MCF 10A (cell line): ENCODE results near the gene RUSF1. TPM values are rescaled to one million over a fixed set of nuclear protein-coding genes. Genes with fewer than 3 reads are reported as not detected.
A peak's percentile ranks its signal among the peaks of the same experiment; 100 is the strongest.

Source experiments
- BruUV-seq: library from RNA; stranded (reverse); fragments of 400-500 nt; replicated peaks from 2 replicates; lab custom pipeline; 2021; lab: Mats Ljungman, UMichigan
- CTCF ChIA-PET: fragments of 300-600 bp; sonication (Branson Sonifier 250); formaldehyde crosslinking; extraction: SDS; loops from one replicate; lab custom pipeline; 2021; ENCODE audit warnings: antibody characterized with exemption, inconsistent platforms; lab: Yijun Ruan, JAX
- POLR2A ChIA-PET: fragments of 300-600, 350-650 bp; sonication (Branson Sonifier 250); formaldehyde crosslinking; extraction: SDS; loops from one replicate; lab custom pipeline; 2020; ENCODE audit warnings: antibody characterized with exemption, inconsistent platforms; lab: Yijun Ruan, JAX
- DNase-seq: peaks from one replicate; pipeline ENCODE4 v3.0.0-alpha.2; 2018; ENCODE audit not compliant: unreplicated experiment
- H3K27ac Mint-ChIP-seq: one replicate; pipeline ENCODE4 v1.8.0; 2022; ENCODE audit warnings: mild to moderate bottlenecking, low read depth, mixed read lengths; ENCODE audit not compliant: unreplicated experiment
- H3K27me3 Mint-ChIP-seq: one replicate; pipeline ENCODE4 v1.8.0; 2022; ENCODE audit warnings: mixed read lengths; ENCODE audit not compliant: insufficient read depth, unreplicated experiment
- H3K36me3 Mint-ChIP-seq: one replicate; pipeline ENCODE4 v1.8.0; 2022; ENCODE audit warnings: mild to moderate bottlenecking, moderate library complexity, mixed read lengths; ENCODE audit not compliant: insufficient read depth, unreplicated experiment
- H3K4me1 Mint-ChIP-seq: one replicate; pipeline ENCODE4 v1.8.0; 2022; ENCODE audit warnings: mixed read lengths; ENCODE audit not compliant: insufficient read depth, unreplicated experiment
- H3K4me3 Mint-ChIP-seq: one replicate; pipeline ENCODE4 v1.8.0; 2022; ENCODE audit warnings: mild to moderate bottlenecking, moderate library complexity, mixed read lengths; ENCODE audit not compliant: unreplicated experiment
- H3K9me3 Mint-ChIP-seq: one replicate; pipeline ENCODE4 v1.8.0; 2022; ENCODE audit warnings: mixed read lengths; ENCODE audit not compliant: unreplicated experiment
- intact Hi-C: fragments of 100-400 bp; cut with micrococcal nuclease; formaldehyde crosslinking; loops from 2 replicates; pipeline ENCODE4 v1.14.1; 2022
- total RNA-seq: library from RNA; stranded (reverse); gene quantifications from 2 replicates; pipeline ENCODE4 v1.2.3, GENCODE V29; 2022
- TF ChIP-seq, protein P1 (sequence below): fragments of 200-600 bp; IDR thresholded peaks from one replicate; pipeline ENCODE4 v1.8.0; 2022; ENCODE audit warnings: antibody characterized with exemption, mild to moderate bottlenecking; ENCODE audit not compliant: unreplicated experiment

The RUSF1 gene
- total RNA-seq, 1 experiment from 2014 or later: 72.0 TPM

DNA sequence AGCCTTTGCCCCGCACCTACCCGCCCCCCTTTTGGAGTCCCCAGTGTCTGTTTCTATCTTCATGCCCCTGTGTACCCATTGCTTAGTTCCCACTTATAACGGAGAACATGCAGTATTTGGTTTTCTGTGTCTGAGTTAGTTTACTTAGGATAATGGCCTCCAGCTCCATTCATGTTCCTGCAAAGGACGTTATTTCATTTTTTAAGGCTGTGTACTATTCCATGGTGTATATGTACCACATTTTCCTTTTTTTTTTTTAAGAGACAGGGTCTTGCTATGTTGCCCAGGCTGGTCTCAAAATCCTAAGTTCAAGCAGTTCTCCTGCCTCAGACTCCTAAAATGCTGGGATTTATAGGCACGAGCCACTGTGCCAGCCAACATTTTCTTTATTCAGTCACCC is 40.3 kb downstream of the RUSF1 start:
- no peak for DNase-seq
- Mint-ChIP-seq H3K4me1 (peaks cover 16% of the 10 kb centered on the region), H3K4me3 (no peak overlapping the region), H3K27ac (no peak overlapping the region), H3K9me3 (no peaks in the 10 kb centered on the region), H3K36me3 (peaks cover 27% of the 10 kb centered on the region), H3K27me3 (no peaks in the 10 kb centered on the region)
- intact Hi-C loops: no loop called here
- TF ChIP-seq, protein P1, sequence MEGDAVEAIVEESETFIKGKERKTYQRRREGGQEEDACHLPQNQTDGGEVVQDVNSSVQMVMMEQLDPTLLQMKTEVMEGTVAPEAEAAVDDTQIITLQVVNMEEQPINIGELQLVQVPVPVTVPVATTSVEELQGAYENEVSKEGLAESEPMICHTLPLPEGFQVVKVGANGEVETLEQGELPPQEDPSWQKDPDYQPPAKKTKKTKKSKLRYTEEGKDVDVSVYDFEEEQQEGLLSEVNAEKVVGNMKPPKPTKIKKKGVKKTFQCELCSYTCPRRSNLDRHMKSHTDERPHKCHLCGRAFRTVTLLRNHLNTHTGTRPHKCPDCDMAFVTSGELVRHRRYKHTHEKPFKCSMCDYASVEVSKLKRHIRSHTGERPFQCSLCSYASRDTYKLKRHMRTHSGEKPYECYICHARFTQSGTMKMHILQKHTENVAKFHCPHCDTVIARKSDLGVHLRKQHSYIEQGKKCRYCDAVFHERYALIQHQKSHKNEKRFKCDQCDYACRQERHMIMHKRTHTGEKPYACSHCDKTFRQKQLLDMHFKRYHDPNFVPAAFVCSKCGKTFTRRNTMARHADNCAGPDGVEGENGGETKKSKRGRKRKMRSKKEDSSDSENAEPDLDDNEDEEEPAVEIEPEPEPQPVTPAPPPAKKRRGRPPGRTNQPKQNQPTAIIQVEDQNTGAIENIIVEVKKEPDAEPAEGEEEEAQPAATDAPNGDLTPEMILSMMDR: no peak
- CTCF ChIA-PET: interaction anchor here (2.4 kb wide), 1 partner anchor 7 kb away, joined by 10 read pairs; no protein-coding TSS in a partner anchor
- POLR2A ChIA-PET: interaction anchor here (1.0 to 1.9 kb wide), 2 partner anchors 8 to 40 kb away, joined by 3 to 5 read pairs; partner anchors contain the start of gene RUSF1
- no TSS peak for BruUV-seq

DNA sequence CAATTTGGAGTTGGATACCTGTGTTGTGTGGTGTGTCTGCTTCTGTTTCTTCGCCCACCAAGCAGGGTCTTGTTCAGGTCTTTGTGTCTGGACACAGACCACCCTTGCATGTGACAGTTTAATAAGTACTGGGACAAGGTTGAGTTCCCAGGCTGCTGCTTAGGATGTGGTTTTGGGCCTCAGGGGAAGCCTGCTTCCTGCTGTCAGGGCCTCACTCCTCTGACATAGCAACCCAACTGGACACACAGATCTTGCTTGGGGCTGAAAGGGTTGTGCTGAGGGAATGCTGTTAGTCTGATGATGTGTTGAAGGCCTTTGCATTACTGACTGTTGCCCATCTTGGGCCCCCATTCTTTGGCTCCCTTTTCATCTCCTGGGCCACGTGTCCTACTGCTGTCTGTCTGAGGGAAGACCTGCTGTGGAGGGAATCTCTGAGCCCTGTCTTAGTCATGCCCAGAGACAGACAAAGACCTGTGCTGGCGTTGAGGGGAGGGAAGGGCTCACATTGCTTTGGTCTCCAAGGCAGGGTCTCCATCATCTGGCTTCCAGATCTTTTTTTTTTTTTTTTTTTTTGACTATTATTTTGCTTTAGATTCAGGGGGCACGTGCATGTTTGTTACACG is 40.9 kb downstream of the RUSF1 start:
- TF ChIP-seq, protein P1: no peak
- no peaks in the 10 kb centered on the region for H3K27me3 Mint-ChIP-seq
- BruUV-seq: no TSS peak
- ChIA-PET CTCF (no interaction called here), POLR2A (no interaction called here)
- DNase-seq: no peak
- H3K4me1 Mint-ChIP-seq: peaks cover 10% of the 10 kb centered on the region
- no peak overlapping the region for H3K27ac Mint-ChIP-seq
- H3K36me3 Mint-ChIP-seq: peaks cover 27% of the 10 kb centered on the region
- H3K9me3 Mint-ChIP-seq: no peaks in the 10 kb centered on the region
- intact Hi-C loops: no loop called here
- H3K4me3 Mint-ChIP-seq: no peak overlapping the region

DNA sequence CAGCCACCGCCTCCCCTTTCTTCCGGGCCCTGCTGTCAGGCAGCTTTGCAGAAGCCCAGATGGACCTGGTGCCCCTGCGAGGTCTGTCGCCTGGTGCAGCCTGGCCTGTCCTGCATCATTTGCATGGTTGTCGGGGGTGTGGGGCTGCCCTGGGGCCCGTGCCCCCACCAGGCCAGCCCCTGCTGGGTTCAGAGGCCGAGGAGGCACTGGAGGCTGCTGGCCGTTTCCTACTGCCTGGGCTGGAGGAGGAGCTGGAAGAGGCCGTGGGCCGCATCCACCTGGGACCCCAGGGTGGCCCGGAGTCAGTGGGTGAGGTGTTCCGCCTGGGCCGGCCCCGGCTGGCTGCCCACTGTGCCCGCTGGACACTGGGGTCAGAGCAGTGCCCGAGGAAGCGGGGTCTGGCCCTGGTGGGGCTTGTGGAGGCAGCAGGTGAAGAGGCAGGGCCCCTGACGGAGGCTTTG is 41.8 kb downstream of the RUSF1 start:
- H3K4me1 Mint-ChIP-seq: peaks cover 6% of the 10 kb centered on the region
- H3K36me3 Mint-ChIP-seq: peaks cover 32% of the 10 kb centered on the region
- no peaks in the 10 kb centered on the region for H3K9me3 Mint-ChIP-seq
- BruUV-seq: no TSS peak
- H3K27me3 Mint-ChIP-seq: no peaks in the 10 kb centered on the region
- intact Hi-C loops: no loop called here
- H3K4me3 Mint-ChIP-seq: no peak overlapping the region
- DNase-seq: no peak
- ChIA-PET CTCF (no interaction called here), POLR2A (no interaction called here)
- H3K27ac Mint-ChIP-seq: peak overlapping the region; percentile 22
- TF ChIP-seq, protein P1: no peak

DNA sequence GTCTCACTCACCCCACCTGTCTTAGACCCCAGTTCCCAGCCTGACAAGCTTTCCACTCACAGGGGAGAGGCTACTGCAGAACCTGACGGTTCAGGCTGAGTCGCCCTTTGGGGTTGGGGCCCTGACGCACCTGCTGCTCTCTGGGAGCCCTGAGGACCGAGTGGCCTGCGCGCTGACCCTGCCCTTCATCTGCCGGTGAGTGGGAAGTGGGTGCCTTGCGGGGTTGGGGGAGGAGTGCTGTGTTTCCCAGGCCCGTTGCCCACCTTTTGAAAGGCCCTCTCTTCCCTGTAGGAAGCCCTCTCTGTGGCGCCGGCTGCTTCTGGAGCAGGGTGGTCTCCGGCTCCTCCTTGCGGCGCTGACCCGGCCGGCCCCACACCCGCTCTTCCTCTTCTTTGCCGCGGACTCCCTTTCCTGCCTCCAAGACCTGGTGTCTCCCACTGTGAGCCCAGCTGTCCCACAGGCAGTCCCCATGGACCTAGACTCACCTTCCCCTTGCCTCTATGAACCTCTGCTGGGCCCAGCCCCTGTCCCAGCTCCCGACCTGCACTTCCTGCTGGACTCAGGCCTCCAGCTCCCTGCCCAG is 42.3 kb downstream of the RUSF1 start:
- ChIA-PET POLR2A (no interaction called here), CTCF (no interaction called here)
- no TSS peak for BruUV-seq
- no peak for DNase-seq
- peak overlapping the region; percentile 22 for H3K27ac Mint-ChIP-seq
- peaks cover 6% of the 10 kb centered on the region for H3K4me1 Mint-ChIP-seq
- no peaks in the 10 kb centered on the region for H3K27me3 Mint-ChIP-seq
- TF ChIP-seq, protein P1: no peak
- no peaks in the 10 kb centered on the region for H3K9me3 Mint-ChIP-seq
- intact Hi-C loops: no loop called here
- peaks cover 32% of the 10 kb centered on the region for H3K36me3 Mint-ChIP-seq
- H3K4me3 Mint-ChIP-seq: no peak overlapping the region
